Endothelial cell of umbilical vein (primary cell): ENCODE data around the gene MED27. TPM values are rescaled to one million over a fixed set of nuclear protein-coding genes. Genes with fewer than 3 reads are reported as not detected.

Experiments
- BruUV-seq: library from RNA; stranded (reverse); fragments of 400-500 nt; replicated peaks from 2 replicates; lab custom pipeline; 2021; lab: Mats Ljungman, UMichigan
- CTCF ChIA-PET: fragments of 300-600, 350-600 bp; sonication (Branson Sonifier 250); formaldehyde crosslinking; loops from one replicate; lab custom pipeline; 2021; ENCODE audit warnings: antibody characterized with exemption, inconsistent platforms; lab: Charles Lee
- POLR2A ChIA-PET: fragments of 300-600, 350-600 bp; sonication (Branson Sonifier 250); formaldehyde crosslinking; loops from one replicate; lab custom pipeline; 2021; ENCODE audit warnings: antibody characterized with exemption, inconsistent platforms; lab: Charles Lee
- DNase-seq: peaks from one replicate; pipeline ENCODE4 v3.0.0-alpha.2; 2011; ENCODE audit warnings: low read depth, low spot score
- FAIRE-seq: peaks from 2 replicates; lab custom pipeline; 2011; peaks lifted over from hg19 to GRCh38; lab: Jason Lieb, UNC
- H2AFZ ChIP-seq: 2 replicates; pipeline ENCODE4 v1.6.0; 2012; ENCODE audit warnings: low read depth, low read length, control low read depth, inconsistent platforms
- H3K27ac ChIP-seq: 2 replicates; pipeline ENCODE4 v1.5.1; 2011; ENCODE audit warnings: low read depth, mild to moderate bottlenecking, control low read depth, low read length, moderate library complexity; ENCODE audit not compliant: insufficient read depth
- H3K27me3 ChIP-seq, 2 experiments: 2 replicates each; pipeline versions ENCODE4 v1.6.0 to v1.6.1; 2011; ENCODE audit warnings: low read length in 2 of 2, mixed read lengths in 1 of 2; ENCODE audit not compliant: control insufficient read depth in 2 of 2, insufficient read depth in 2 of 2
- H3K36me3 ChIP-seq, 2 experiments: 2 replicates in 1 of 2; 3 replicates in 1 of 2; pipeline ENCODE4 v1.5.1; 2011; ENCODE audit warnings: low read length in 2 of 2, mild to moderate bottlenecking in 1 of 2, moderate library complexity in 1 of 2; ENCODE audit not compliant: control insufficient read depth in 2 of 2, insufficient read depth in 2 of 2; ENCODE audit errors: extremely low read depth in 1 of 2
- H3K4me1 ChIP-seq: 3 replicates; pipeline ENCODE4 v1.5.1; 2011; ENCODE audit warnings: mild to moderate bottlenecking, low read length; ENCODE audit not compliant: control insufficient read depth, insufficient read depth; ENCODE audit errors: extremely low read depth
- H3K4me2 ChIP-seq: 2 replicates; pipeline ENCODE4 v1.6.1; 2011; ENCODE audit warnings: low read length, control low read depth, mixed read lengths; ENCODE audit not compliant: insufficient read depth
- H3K4me3 ChIP-seq, 3 experiments: fragments of 200-600 bp in 1 of 3; sonication (generic), shearing (Covaris generic) in 1 of 3; replicated peaks in 1 of 3; 2 replicates each; pipeline ENCODE4 v1.5.1; 2011 to 2016; ENCODE audit warnings: control low read depth in 3 of 3, low read length in 3 of 3, mild to moderate bottlenecking in 2 of 3, inconsistent platforms in 1 of 3, low read depth in 1 of 3, moderate library complexity in 1 of 3; ENCODE audit not compliant: insufficient read depth in 1 of 3
- H3K79me2 ChIP-seq: 2 replicates; pipeline ENCODE4 v1.6.0; 2012; ENCODE audit warnings: low read length, inconsistent platforms; ENCODE audit not compliant: control insufficient read depth, insufficient read depth
- H3K9ac ChIP-seq: replicated peaks from 2 replicates; pipeline ENCODE3; 2011; ENCODE audit warnings: low read length, control low read depth; ENCODE audit not compliant: insufficient read depth; ENCODE audit errors: extremely low read depth
- H3K9me1 ChIP-seq: replicated peaks from 3 replicates; pipeline ENCODE4 v1.6.0; 2011; ENCODE audit warnings: mild to moderate bottlenecking, low read length; ENCODE audit not compliant: control insufficient read depth, insufficient read depth; ENCODE audit errors: extremely low read depth
- H3K9me3 ChIP-seq: replicated peaks from 2 replicates; pipeline ENCODE4 v1.5.1; 2012; ENCODE audit warnings: low read length, inconsistent platforms; ENCODE audit not compliant: control insufficient read depth, insufficient read depth
- H4K20me1 ChIP-seq: replicated peaks from 2 replicates; pipeline ENCODE3; 2011; ENCODE audit warnings: mild to moderate bottlenecking, low read length; ENCODE audit not compliant: control insufficient read depth, insufficient read depth; ENCODE audit errors: extremely low read depth
- EZH2 ChIP-seq: IDR thresholded peaks from 2 replicates; pipeline ENCODE4 v1.6.1; 2012; ENCODE audit warnings: borderline replicate concordance, low read depth, mild to moderate bottlenecking, moderate library complexity, low read length, inconsistent platforms; ENCODE audit not compliant: severe bottlenecking
- FOS ChIP-seq: IDR thresholded peaks from 2 replicates; pipeline ENCODE4 v1.6.1; 2011; ENCODE audit warnings: mild to moderate bottlenecking, low read length, moderate library complexity, borderline replicate concordance; ENCODE audit not compliant: insufficient read depth
- GATA2 ChIP-seq: IDR thresholded peaks from 2 replicates; pipeline ENCODE4 v1.7.0; 2011; ENCODE audit warnings: low read depth, mild to moderate bottlenecking, moderate library complexity, mixed read lengths, low read length; ENCODE audit not compliant: insufficient read length, insufficient read depth
- JUN ChIP-seq: IDR thresholded peaks from 2 replicates; pipeline ENCODE4 v1.6.1; 2011; ENCODE audit warnings: borderline replicate concordance, low read depth; ENCODE audit not compliant: insufficient read length, insufficient read depth
- MYC ChIP-seq: IDR thresholded peaks from one replicate; pipeline ENCODE4 v1.6.1; 2011; ENCODE audit warnings: mild to moderate bottlenecking, low read depth, low read length
- POLR2A ChIP-seq: IDR thresholded peaks from 2 replicates; pipeline ENCODE4 v1.6.1; 2012; ENCODE audit warnings: low read depth, mild to moderate bottlenecking, control low read depth, low read length
- POLR2AphosphoS5 ChIP-seq: IDR thresholded peaks from 2 replicates; pipeline ENCODE4 v1.6.1; 2012; ENCODE audit warnings: low read depth, mild to moderate bottlenecking, control low read depth, low read length, moderate library complexity; ENCODE audit not compliant: insufficient read depth
- dilution Hi-C: fragments of 300-500 bp; cut with MboI; formaldehyde crosslinking; loops from one replicate; pipeline ENCODE4 v1.15.0; 2019; ENCODE audit warnings: low sequenced_read_pairs; ENCODE audit not compliant: extremely low pct_ligation_motif_present
- intact Hi-C: fragments of 100-400 bp; cut with micrococcal nuclease; formaldehyde crosslinking; loops from one replicate; pipeline ENCODE4 v1.10.0; 2022
- polyA plus RNA-seq, 4 experiments: library from polyadenylated mRNA; depleted of rRNA in 3 of 4; stranded (reverse) in 3 of 4; unstranded in 1 of 4; fragments of >200 nt; gene quantifications; 2 replicates each; pipeline versions ENCODE4 v1.2.1 to v1.2.3, GENCODE V29; 2011 to 2012; ENCODE audit warnings: missing spikeins in 1 of 4
- total RNA-seq: library from RNA; stranded (reverse); gene quantifications from 2 replicates; pipeline ENCODE4 v1.2.3, GENCODE V29; 2021
- TF ChIP-seq, protein P1 (sequence below), 2 donors: IDR thresholded peaks; 1 replicate in 1 of 2; 2 replicates in 1 of 2; pipeline ENCODE4 v1.5.1; 2011; ENCODE audit warnings: low read length in 2 of 2, mild to moderate bottlenecking in 2 of 2, moderate library complexity in 2 of 2, control low read depth in 1 of 2, inconsistent platforms in 1 of 2, low read depth in 1 of 2; ENCODE audit not compliant: insufficient read depth in 1 of 2; ENCODE audit errors: extremely low read depth in 1 of 2
- TF ChIP-seq, protein P2 (sequence below): IDR thresholded peaks from 2 replicates; pipeline ENCODE4 v1.6.1; 2011; ENCODE audit not compliant: insufficient read depth, insufficient read length

MED27 gene
- total and polyA plus RNA-seq, 2 donors (not counting 3 experiments of a cell fraction or from before 2014, with no cell fraction given), result 27.9 to 47.8 TPM

DNA sequence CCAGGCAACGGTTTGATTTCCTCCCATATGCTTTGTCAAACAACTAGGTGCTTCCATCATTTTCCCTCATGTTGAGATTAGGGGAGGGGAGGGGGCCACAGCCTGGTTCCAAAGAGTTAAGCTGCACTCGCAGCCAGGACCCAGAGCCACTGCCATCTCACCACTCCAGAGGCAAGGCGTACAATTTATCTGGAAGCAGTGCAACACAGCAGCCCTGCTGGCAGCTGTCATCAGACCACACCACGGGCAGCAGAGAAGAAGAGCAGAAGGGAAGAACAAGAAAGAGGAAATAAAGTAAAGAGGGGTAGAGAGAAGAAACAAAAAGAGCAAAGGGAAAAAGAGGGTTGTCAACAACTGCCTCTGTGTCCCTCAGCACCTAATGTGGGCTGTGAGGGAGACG, 38.9 kb downstream of the MED27 start:
- H3K27me3 ChIP-seq, result no peaks in the 10 kb centered on the region
- no peaks in the 10 kb centered on the region for H3K9me3 ChIP-seq
- H3K4me3 ChIP-seq, result no peak overlapping the region
- H3K4me1 ChIP-seq, result peaks cover 25% of the 10 kb centered on the region
- no peak for DNase-seq
- FAIRE-seq, result no peak
- no peak overlapping the region for H3K4me2 ChIP-seq
- dilution Hi-C loops, result no loop called here
- H3K9me1 ChIP-seq, result no peaks in the 10 kb centered on the region
- H3K9ac ChIP-seq, result no peak overlapping the region
- ChIA-PET POLR2A (no interaction called here), CTCF (no interaction called here)
- H3K79me2 ChIP-seq, result peaks cover 24% of the 10 kb centered on the region
- no peak overlapping the region for H3K27ac ChIP-seq
- TF ChIP-seq POLR2AphosphoS5, result no peak
- no peak for TF ChIP-seq GATA2
- TF ChIP-seq, protein P1, sequence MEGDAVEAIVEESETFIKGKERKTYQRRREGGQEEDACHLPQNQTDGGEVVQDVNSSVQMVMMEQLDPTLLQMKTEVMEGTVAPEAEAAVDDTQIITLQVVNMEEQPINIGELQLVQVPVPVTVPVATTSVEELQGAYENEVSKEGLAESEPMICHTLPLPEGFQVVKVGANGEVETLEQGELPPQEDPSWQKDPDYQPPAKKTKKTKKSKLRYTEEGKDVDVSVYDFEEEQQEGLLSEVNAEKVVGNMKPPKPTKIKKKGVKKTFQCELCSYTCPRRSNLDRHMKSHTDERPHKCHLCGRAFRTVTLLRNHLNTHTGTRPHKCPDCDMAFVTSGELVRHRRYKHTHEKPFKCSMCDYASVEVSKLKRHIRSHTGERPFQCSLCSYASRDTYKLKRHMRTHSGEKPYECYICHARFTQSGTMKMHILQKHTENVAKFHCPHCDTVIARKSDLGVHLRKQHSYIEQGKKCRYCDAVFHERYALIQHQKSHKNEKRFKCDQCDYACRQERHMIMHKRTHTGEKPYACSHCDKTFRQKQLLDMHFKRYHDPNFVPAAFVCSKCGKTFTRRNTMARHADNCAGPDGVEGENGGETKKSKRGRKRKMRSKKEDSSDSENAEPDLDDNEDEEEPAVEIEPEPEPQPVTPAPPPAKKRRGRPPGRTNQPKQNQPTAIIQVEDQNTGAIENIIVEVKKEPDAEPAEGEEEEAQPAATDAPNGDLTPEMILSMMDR (IDR thresholded peaks at IDR 0.05; ENCODE audit: extremely low read depth in 1 of 2, insufficient read depth in 1 of 2, low read depth in 1 of 2, low read length in 2 of 2), result no peak
- TF ChIP-seq POLR2A, result no peak
- no peak for TF ChIP-seq FOS
- TF ChIP-seq MYC, result no peak
- TF ChIP-seq JUN, result no peak
- no peak for TF ChIP-seq EZH2
- TF ChIP-seq, protein P2, sequence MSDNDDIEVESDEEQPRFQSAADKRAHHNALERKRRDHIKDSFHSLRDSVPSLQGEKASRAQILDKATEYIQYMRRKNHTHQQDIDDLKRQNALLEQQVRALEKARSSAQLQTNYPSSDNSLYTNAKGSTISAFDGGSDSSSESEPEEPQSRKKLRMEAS, result no peak
- H3K36me3 ChIP-seq, result no peaks in the 10 kb centered on the region
- H2AFZ ChIP-seq, result no peak overlapping the region
- BruUV-seq, result no TSS peak
- intact Hi-C loops, result no loop called here
- no peaks in the 10 kb centered on the region for H4K20me1 ChIP-seq
